Psoas muscle (tissue), 8 donors: ENCODE measurements around the gene IGFLR1. TPM values are rescaled to one million over a fixed set of nuclear protein-coding genes. Genes with fewer than 3 reads are reported as not detected.

ENCODE experiments used
- ATAC-seq, 4 donors: fragments of 200-7000 bp; cut with Tn5 transposase; one replicate each; pipeline ENCODE4 v1.9.1; 2020; ENCODE audit warnings: moderate library complexity in 3 of 4, mild to moderate bottlenecking in 2 of 4
- DNase-seq, 2 donors: peaks; one replicate each; pipeline ENCODE4 v3.0.0-alpha.2; 2020
- H3K27ac ChIP-seq: fragments of 200-600 bp; one replicate; pipeline ENCODE4 v1.8.0; 2022
- H3K27me3 ChIP-seq, 3 donors: fragments of 200-600 bp in 1 of 3; one replicate each; pipeline versions ENCODE4 v1.6.1 to v1.8.0; 2013 to 2022; ENCODE audit warnings: low read length in 2 of 3, mild to moderate bottlenecking in 2 of 3, moderate library complexity in 1 of 3; ENCODE audit not compliant: insufficient read depth in 3 of 3
- H3K36me3 ChIP-seq, 2 donors: fragments of 200-600 bp in 1 of 2; one replicate each; pipeline versions ENCODE4 v1.6.1 to v1.8.0; 2013 to 2022; ENCODE audit warnings: low read depth in 1 of 2, mild to moderate bottlenecking in 1 of 2, moderate library complexity in 1 of 2; ENCODE audit not compliant: insufficient read depth in 1 of 2
- H3K4me1 ChIP-seq: fragments of 200-600 bp; one replicate; pipeline ENCODE4 v1.8.0; 2022
- H3K4me3 ChIP-seq: fragments of 200-600 bp; one replicate; pipeline ENCODE4 v1.8.0; 2022; ENCODE audit warnings: mild to moderate bottlenecking
- H3K9me3 ChIP-seq: fragments of 200-600 bp; one replicate; pipeline ENCODE4 v1.8.0; 2022
- CTCF ChIP-seq: fragments of 200-600 bp; IDR thresholded peaks from one replicate; pipeline ENCODE4 v1.8.0; 2022; ENCODE audit warnings: antibody characterized with exemption
- WGBS, 3 donors: extraction: QIAGEN DNeasy Blood & Tissue Kit; methylation state at CpG; one replicate each; pipeline versions ENCODE4 v1.1.6 to v1.1.7; 2013; 5-methylcytosine and 5-hydroxymethylcytosine counted together
- intact Hi-C, 2 donors: fragments of 100-400 bp; cut with DNase I; formaldehyde crosslinking; loops; one replicate each; pipeline versions ENCODE4 v1.11.0 to v1.14.2; 2022
- polyA plus RNA-seq, 3 donors: library from polyadenylated mRNA; stranded (reverse); fragments of 200-250 nt; gene quantifications; one replicate each; pipeline ENCODE4 v1.2.3, GENCODE V29; 2013
- total RNA-seq, 4 donors: library from RNA; stranded (reverse); fragmentation: NEBNext Ultra II Directional in 2 of 4; extraction: Animal tissue kit (Norgen Biotek cat#: 25700) in 2 of 4; gene quantifications; one replicate each; pipeline versions ENCODE4 v1.2.1 to v1.2.4, GENCODE V29; 2021 to 2023
- donor health status: healthy with polysubstance abuse.
- donor health status: DM: no; HTN: no; CAD: no; lungs with moderate emphysema.
- donor health status: Bipolar disorder and iron deficiency.
- donor health status: healthy.
- donor health status: DM: yes; HTN: yes; CAD: no.
- donor health status: DM: no; HTN: no; CAD: no.
- donor health status: DM: no; HTN: no; CAD: no.
- donor health status: DM: yes; HTN: yes; CAD: no.

Gene IGFLR1
- total and polyA plus RNA-seq, 7 donors, result 2.0 to 12.4 (median 5.8) TPM

GRCh38 chr19:35731779-35732405 is 10.4 kb downstream of the IGFLR1 start:
- WGBS, 3 donors, result 81 to 85% (median 85%) methylated on average over 19 to 21 of the region's 21 CpGs
- Histone ChIP-seq H3K27me3 (no peaks in the 10 kb centered on the region), H3K27ac (no peak overlapping the region), H3K4me3 (no peak overlapping the region), H3K4me1 (no peaks in the 10 kb centered on the region), H3K36me3 (peaks cover 8 to 99% of the 10 kb centered on the region in 2 donors), H3K9me3 (no peaks in the 10 kb centered on the region)
- intact Hi-C loops, result no loop called here
- ATAC-seq, result no peak
- no peak for TF ChIP-seq CTCF
- no peak for DNase-seq

- WGBS, 3 donors, result 83 to 90% (median 89%) methylated on average over 9 of the region's 9 CpGs
- peak in 1 of 2 donors; percentile 30 for DNase-seq
- TF ChIP-seq CTCF, result no peak
- ATAC-seq, result no peak
- H3K27ac ChIP-seq, result no peak overlapping the region
- no peaks in the 10 kb centered on the region for H3K27me3 ChIP-seq
- H3K4me3 ChIP-seq, result no peak overlapping the region
- no peaks in the 10 kb centered on the region for H3K4me1 ChIP-seq
- no peaks in the 10 kb centered on the region for H3K9me3 ChIP-seq
- intact Hi-C loops, result no loop called here
- peaks cover 8 to 99% of the 10 kb centered on the region in 2 donors for H3K36me3 ChIP-seq
These were observed 10.9 kb downstream of the IGFLR1 start for GRCh38 chr19:35731353-35731752.

GRCh38 chr19:35730326-35730725 is 11.9 kb downstream of the IGFLR1 start:
- no peak for ATAC-seq

GRCh38 chr19:35729763-35730162 is 12.5 kb downstream of the IGFLR1 start:
- Histone ChIP-seq H3K4me3 (no peak overlapping the region), H3K27me3 (no peaks in the 10 kb centered on the region), H3K36me3 (peaks cover 16 to 99% of the 10 kb centered on the region in 2 donors), H3K9me3 (no peaks in the 10 kb centered on the region), H3K27ac (no peak overlapping the region), H3K4me1 (no peaks in the 10 kb centered on the region)
- ATAC-seq (no peak), DNase-seq (peak in 1 of 2 donors; percentile 47)
- no peak for TF ChIP-seq CTCF
- WGBS, 3 donors, result 91 to 95% (median 92%) methylated on average over 11 of the region's 11 CpGs
- intact Hi-C loops, result no loop called here

More at GRCh38 chr19:35730326-35730725, 11.9 kb downstream of the IGFLR1 start:
- H3K36me3 ChIP-seq, result peaks cover 16 to 99% of the 10 kb centered on the region in 2 donors
- no peak overlapping the region for H3K27ac ChIP-seq
- DNase-seq, result peak in 1 of 2 donors; percentile 50
- no peaks in the 10 kb centered on the region for H3K4me1 ChIP-seq
- 92 to 95% (median 94%) methylated on average over 18 of the region's 18 CpGs for WGBS, 3 donors
- no peak overlapping the region for H3K4me3 ChIP-seq
- intact Hi-C loops, result no loop called here
- TF ChIP-seq CTCF, result no peak
- no peaks in the 10 kb centered on the region for H3K27me3 ChIP-seq
- H3K9me3 ChIP-seq, result no peaks in the 10 kb centered on the region

GRCh38 chr19:35729021-35729420 is 13.2 kb downstream of the IGFLR1 start:
- no peak overlapping the region for H3K4me3 ChIP-seq
- peaks cover 19 to 99% of the 10 kb centered on the region in 2 donors for H3K36me3 ChIP-seq
- no peak for ATAC-seq
- intact Hi-C loops, result no loop called here
- H3K9me3 ChIP-seq, result no peaks in the 10 kb centered on the region
- WGBS, 3 donors, result 85 to 88% (median 87%) methylated on average over 18 of the region's 18 CpGs
- TF ChIP-seq CTCF, result no peak
- peak in 1 of 2 donors; percentile 40 for DNase-seq
- no peak overlapping the region for H3K27ac ChIP-seq
- H3K4me1 ChIP-seq, result no peaks in the 10 kb centered on the region
- no peaks in the 10 kb centered on the region for H3K27me3 ChIP-seq
